Measurements from ENCODE around the gene ASIC5. TPM values are rescaled to one million over a fixed set of nuclear protein-coding genes. Genes with fewer than 3 reads are reported as not detected.

Gene ASIC5
- polyA plus RNA-seq, 1 of the 3 experiments (the other 2 are of a cell fraction), result not detected

GRCh38 chr4:155809835-155810234, 56.2 kb downstream of the ASIC5 start:
- ChIA-PET POLR2A (no interaction called here), CTCF (interaction anchor here (0.7 to 4.0 kb wide), 18 partner anchors 9 to 424 kb away, joined by 3 to 28 read pairs (median 3); partner anchors contain the start of gene CTSO)
- no peak overlapping the region for H3K27ac ChIP-seq (ENCODE audit: low read depth in 2 of 2, low read length in 1 of 2)
- H4K20me1 ChIP-seq (ENCODE audit: insufficient read depth), result no peaks in the 10 kb centered on the region
- 75% methylated on average over 1 of the region's 1 CpG for WGBS (ENCODE audit: low lambda C conversion rate)
- 0 out of 4 replicates have a peak, but pooled peaks cover 0 to 3% of the 10 kb centered on the region in 2 experiments for H3K4me1 ChIP-seq (ENCODE audit: control insufficient read depth in 1 of 2, insufficient read depth in 2 of 2, low read depth in 1 of 2, low read length in 1 of 2)
- H3K4me3 ChIP-seq (ENCODE audit: low read depth in 2 of 2, low read length in 1 of 2), result no peak overlapping the region; a peak in 1 of 4 replicates
- H3K9me3 ChIP-seq, result no peaks in the 10 kb centered on the region
- peaks cover 6% of the 10 kb centered on the region for H3F3A ChIP-seq (replicated peaks; ENCODE audit: insufficient read depth)
- no peaks in the 10 kb centered on the region for H3K27me3 ChIP-seq (ENCODE audit: insufficient read depth)
- H3K9ac ChIP-seq, result no peak overlapping the region
- no peaks in the 10 kb centered on the region for H3K79me2 ChIP-seq (ENCODE audit: insufficient read depth)
- no peaks in the 10 kb centered on the region for H3K9me2 ChIP-seq
- TF ChIP-seq CHD2 (IDR thresholded peaks at IDR 0.05; ENCODE audit: low read length, partially characterized antibody), result peak; percentile 21
- peak; percentile 63; the same call in 1 of the 2 replicates for TF ChIP-seq GABPA (IDR thresholded peaks at IDR 0.05; ENCODE audit: low read depth)
- TF ChIP-seq RAD21 (IDR thresholded peaks at IDR 0.05; ENCODE audit: low read length), result peak; percentile 82
- TF ChIP-seq CTCF (IDR thresholded peaks at IDR 0.05), result peak; percentile 80
- peak; percentile 48; the same call in 1 of the 2 replicates for TF ChIP-seq SMC3 (IDR thresholded peaks at IDR 0.05; ENCODE audit: low read depth, low read length)
- TF ChIP-seq TCF12 (IDR thresholded peaks at IDR 0.05), result no peak
- H3K36me3 ChIP-seq (replicated peaks in 1 of 2; ENCODE audit: control insufficient read depth in 1 of 2, insufficient read depth in 2 of 2, low read length in 1 of 2), result no peaks in the 10 kb centered on the region
- DNase-seq, result peak; percentile 41
- no peak overlapping the region for H3K4me2 ChIP-seq
- peak overlapping the region; percentile 60; the same call in 1 of the 2 replicates for H2AFZ ChIP-seq (ENCODE audit: low read depth)

GRCh38 chr4:155807021-155807420, 59.1 kb downstream of the ASIC5 start:
- H3K4me3 ChIP-seq (ENCODE audit: low read depth in 2 of 2, low read length in 1 of 2), result no peak overlapping the region
- no peaks in the 10 kb centered on the region for H3K36me3 ChIP-seq (replicated peaks in 1 of 2; ENCODE audit: control insufficient read depth in 1 of 2, insufficient read depth in 2 of 2, low read length in 1 of 2)
- peak overlapping the region in 1 of 2 experiments; percentile 50; a peak in 2 of 4 replicates for H3K27ac ChIP-seq (ENCODE audit: low read depth in 2 of 2, low read length in 1 of 2)
- no peaks in the 10 kb centered on the region for H3K9me3 ChIP-seq
- no peaks in the 10 kb centered on the region for H3K9me2 ChIP-seq
- no peak overlapping the region for H3K4me2 ChIP-seq
- CTCF ChIA-PET, result interaction anchor here (1.0 to 2.1 kb wide), 4 partner anchors 12 to 147 kb away, joined by 3 to 6 read pairs (median 4); partner anchors contain the start of gene CTSO
- H3K79me2 ChIP-seq (ENCODE audit: insufficient read depth), result no peaks in the 10 kb centered on the region
- 6% methylated on average over 1 of the region's 1 CpG for WGBS (ENCODE audit: low lambda C conversion rate)
- no peak overlapping the region for H3K9ac ChIP-seq
- POLR2A ChIA-PET, result interaction anchor here (0.8 kb wide), 1 partner anchor 146 kb away, joined by 3 read pairs; the partner anchor contains the start of gene CTSO
- H2AFZ ChIP-seq (ENCODE audit: low read depth), result no peak overlapping the region
- no peaks in the 10 kb centered on the region for H3K27me3 ChIP-seq (ENCODE audit: insufficient read depth)
- H3K4me1 ChIP-seq (ENCODE audit: control insufficient read depth in 1 of 2, insufficient read depth in 2 of 2, low read depth in 1 of 2, low read length in 1 of 2), result 0 out of 4 replicates have a peak, but pooled peaks cover 0 to 3% of the 10 kb centered on the region in 2 experiments
- peaks cover 8% of the 10 kb centered on the region for H3F3A ChIP-seq (replicated peaks; ENCODE audit: insufficient read depth)
- DNase-seq, result no peak
- TF ChIP-seq TCF12 (IDR thresholded peaks at IDR 0.05), result peak; percentile 38; the same call in 1 of the 2 replicates
- no peak for TF ChIP-seq EZH2phosphoT487 (IDR thresholded peaks at IDR 0.05; ENCODE audit: borderline replicate concordance, low read depth)
- no peaks in the 10 kb centered on the region for H4K20me1 ChIP-seq (ENCODE audit: insufficient read depth)

GRCh38 chr4:155805016-155805415, 61.1 kb downstream of the ASIC5 start:
- Histone ChIP-seq H3F3A (replicated peaks; ENCODE audit: insufficient read depth) (peaks cover 8% of the 10 kb centered on the region), H3K4me2 (peak overlapping the region; percentile 42; the same call in 1 of the 2 replicates), H3K4me3 (ENCODE audit: low read depth in 2 of 2, low read length in 1 of 2) (no peak overlapping the region), H3K79me2 (ENCODE audit: insufficient read depth) (no peaks in the 10 kb centered on the region), H3K27ac (ENCODE audit: low read depth in 2 of 2, low read length in 1 of 2) (peak overlapping the region in 1 of 2 experiments; percentile 53; a peak in 2 of 4 replicates), H3K9ac (no peak overlapping the region), H4K20me1 (ENCODE audit: insufficient read depth) (no peaks in the 10 kb centered on the region), H3K9me2 (no peaks in the 10 kb centered on the region), H3K9me3 (no peaks in the 10 kb centered on the region), H3K4me1 (ENCODE audit: control insufficient read depth in 1 of 2, insufficient read depth in 2 of 2, low read depth in 1 of 2, low read length in 1 of 2) (0 out of 4 replicates have a peak, but pooled peaks cover 0 to 3% of the 10 kb centered on the region in 2 experiments), H2AFZ (ENCODE audit: low read depth) (peak overlapping the region; percentile 20; the same call in 1 of the 2 replicates), H3K27me3 (ENCODE audit: insufficient read depth) (no peaks in the 10 kb centered on the region), H3K36me3 (replicated peaks in 1 of 2; ENCODE audit: control insufficient read depth in 1 of 2, insufficient read depth in 2 of 2, low read length in 1 of 2) (no peaks in the 10 kb centered on the region)
- ChIA-PET CTCF (interaction anchor here (1.0 kb wide), 1 partner anchor 401 kb away, joined by 4 read pairs; no protein-coding TSS in a partner anchor), POLR2A (no interaction called here)
- DNase-seq, result no peak
- WGBS (ENCODE audit: low lambda C conversion rate), result 79% methylated on average over 1 of the region's 1 CpG
- no peak for TF ChIP-seq REST (IDR thresholded peaks at IDR 0.05; ENCODE audit: low read depth, low read length)
- no peak for TF ChIP-seq POLR2AphosphoS5 (IDR thresholded peaks at IDR 0.05; ENCODE audit: low read depth, low read length)
- TF ChIP-seq NFIC (IDR thresholded peaks at IDR 0.05; ENCODE audit: borderline replicate concordance), result no peak
- no peak for TF ChIP-seq TEAD4 (IDR thresholded peaks at IDR 0.05; ENCODE audit: borderline replicate concordance, insufficient read depth)
- no peak for TF ChIP-seq MXI1 (IDR thresholded peaks at IDR 0.05; ENCODE audit: low read depth, low read length)
- no peak for TF ChIP-seq ELF1 (IDR thresholded peaks at IDR 0.05)
- TF ChIP-seq YY1 (IDR thresholded peaks at IDR 0.05; ENCODE audit: low read depth), result no peak
- no peak for TF ChIP-seq SIN3A (IDR thresholded peaks at IDR 0.05; ENCODE audit: borderline replicate concordance, low read depth, low read length)
- no peak for TF ChIP-seq JUND (IDR thresholded peaks at IDR 0.05)
- no peak for TF ChIP-seq FOXM1 (IDR thresholded peaks at IDR 0.05; ENCODE audit: low read depth)
- no peak for TF ChIP-seq GABPA (IDR thresholded peaks at IDR 0.05; ENCODE audit: low read depth)
- no peak for TF ChIP-seq RAD21 (IDR thresholded peaks at IDR 0.05; ENCODE audit: low read length)
